GM18511 (cell line): Measurements from ENCODE around the gene FAM90A1.
"Not testable (repeated sequence)": the region's sequence is repeated elsewhere in the genome, so short reads cannot be mapped to it uniquely, and the experiment has no call there.

Experiments used
- ATAC-seq: cut with Tn5 transposase; IDR thresholded peaks from one replicate; pipeline ENCODE4 v1.9.1; 2021; ENCODE audit warnings: mild to moderate bottlenecking, moderate library complexity; ENCODE audit not compliant: unreplicated experiment

FAM90A1 gene

GRCh38 chr12:8179989-8180585 is 47.3 kb downstream of the FAM90A1 start:
- not testable (repeated sequence) for ATAC-seq

DNA sequence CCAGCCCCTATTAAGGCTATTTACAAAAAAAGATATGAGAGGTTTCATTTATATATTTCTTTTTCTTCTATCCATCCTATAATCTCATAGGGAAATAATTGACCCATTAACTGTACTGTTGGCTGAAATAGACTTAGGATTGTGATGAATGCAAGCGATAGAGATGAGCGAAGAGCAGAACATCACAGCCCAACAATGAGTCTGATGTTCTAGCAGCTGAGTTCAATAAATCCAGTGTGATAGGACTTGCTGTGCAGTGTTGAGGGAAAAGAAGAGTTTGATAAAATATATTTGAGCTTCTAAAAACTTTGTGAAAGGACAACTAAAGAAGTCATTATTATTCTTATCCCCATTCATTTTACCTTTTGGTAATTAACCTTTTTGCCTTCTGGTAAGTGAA is 54.5 kb downstream of the FAM90A1 start:
- ATAC-seq: not testable (repeated sequence)
